GM19025 (cell line): ENCODE results near the gene DCT.

Experiments used
- ATAC-seq: cut with Tn5 transposase; IDR thresholded peaks from one replicate; pipeline ENCODE4 v1.9.1; 2021; ENCODE audit warnings: mild to moderate bottlenecking, low read depth, moderate library complexity; ENCODE audit not compliant: unreplicated experiment

The DCT gene

DNA sequence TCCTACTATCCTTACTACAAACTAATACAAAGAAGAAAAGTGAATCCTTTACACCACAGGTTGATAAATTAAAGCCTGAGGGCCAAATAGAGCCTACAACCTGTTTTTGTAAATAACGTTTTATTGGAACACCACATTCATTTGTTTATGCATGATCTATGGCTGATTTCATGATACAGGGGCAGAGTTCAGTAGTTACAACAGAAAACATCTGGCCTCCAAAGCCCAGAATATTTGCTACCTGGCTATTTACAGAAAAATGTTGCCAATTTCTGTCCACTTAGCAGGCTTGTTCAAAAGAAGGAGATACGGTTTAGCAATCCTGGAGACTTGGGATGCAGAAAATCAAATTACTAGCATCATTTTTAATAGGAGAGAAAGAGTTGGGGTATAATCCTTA is 24.1 kb downstream of the DCT start:
- ATAC-seq = no peak

DNA sequence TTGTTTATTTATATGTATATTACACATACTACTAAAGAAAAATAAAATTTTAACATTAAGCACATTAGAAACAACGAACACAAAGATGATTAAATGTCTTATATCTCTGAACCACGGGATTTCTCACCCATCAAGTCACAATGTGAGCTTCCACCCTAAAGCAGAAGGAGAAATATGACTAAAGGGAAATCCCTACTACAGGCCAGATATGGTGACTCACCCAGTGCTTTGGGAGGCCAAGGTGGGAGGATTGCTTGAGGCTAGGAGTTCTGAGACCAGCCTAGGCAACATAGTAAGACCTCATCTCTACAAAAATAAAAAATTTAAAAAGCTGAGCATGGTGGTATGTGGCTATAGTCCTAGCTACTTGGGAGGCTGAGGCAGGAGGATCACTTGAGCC is 24.6 kb downstream of the DCT start:
- no peak for ATAC-seq

DNA sequence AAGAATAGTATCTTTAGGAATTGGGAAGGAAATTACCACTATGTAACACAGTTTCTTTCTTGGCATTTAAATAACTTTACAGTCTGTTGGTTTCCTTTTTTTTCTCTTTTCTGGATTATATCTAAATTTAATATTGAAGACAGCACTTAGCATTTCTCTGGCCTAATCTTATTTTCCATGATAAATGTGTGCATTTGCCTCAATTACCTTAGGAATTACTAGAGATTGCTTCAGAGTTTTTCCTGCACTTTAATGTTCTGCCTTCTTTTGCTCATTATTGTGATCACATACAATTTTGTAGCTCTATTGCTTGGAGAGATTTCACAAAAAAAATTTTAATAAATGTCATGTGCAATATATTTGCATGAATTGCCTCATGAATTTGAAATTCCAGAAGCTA is 25.1 kb downstream of the DCT start:
- ATAC-seq = no peak

DNA sequence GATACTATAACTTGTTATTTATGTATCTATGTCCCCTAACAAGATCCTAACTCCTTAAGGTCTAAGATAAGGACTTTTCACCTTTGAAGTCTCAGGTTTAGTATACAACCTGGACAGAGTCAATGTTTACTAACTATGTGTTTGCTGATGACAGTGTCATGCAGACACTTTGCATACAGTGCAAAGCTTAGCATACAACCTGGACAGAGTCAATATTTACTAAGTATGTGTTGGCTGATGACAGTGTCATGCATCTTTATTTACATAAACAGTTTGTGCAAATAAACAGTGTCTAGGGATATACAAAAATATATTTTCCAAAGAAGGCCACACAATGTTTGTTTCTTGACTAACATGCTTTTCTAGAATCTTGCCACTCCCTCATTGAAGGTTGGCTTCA is 34.7 kb downstream of the DCT start:
- no peak for ATAC-seq

DNA sequence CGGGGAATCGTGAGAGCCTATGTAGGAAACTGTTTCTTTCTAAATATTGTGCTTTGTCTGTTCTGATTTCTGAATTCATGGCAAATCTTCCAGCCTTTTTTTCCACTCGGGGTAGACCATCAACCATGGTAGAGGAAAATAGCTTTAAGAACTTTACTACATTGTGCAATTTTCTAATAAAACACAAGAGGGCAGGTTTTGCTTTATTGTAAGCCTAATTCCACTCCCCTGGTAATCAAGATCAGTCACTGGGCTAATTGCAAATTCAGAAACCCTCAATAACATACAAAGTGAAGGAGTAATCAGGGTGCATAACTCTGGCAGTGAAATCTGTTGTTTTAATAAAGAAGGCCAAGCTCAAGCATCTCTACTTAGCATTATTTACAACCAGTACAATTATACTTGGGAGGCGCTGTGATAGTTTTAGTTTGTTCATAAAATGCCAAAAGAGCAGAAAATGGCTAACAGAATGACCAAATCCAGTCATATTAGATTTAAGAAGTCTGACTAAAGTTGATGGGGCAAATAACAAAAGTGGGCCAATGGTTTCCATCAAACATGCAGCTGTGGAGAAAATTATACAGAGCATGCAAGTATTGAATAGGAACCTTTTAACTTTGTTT is 43.8 kb downstream of the DCT start:
- ATAC-seq = no peak

DNA sequence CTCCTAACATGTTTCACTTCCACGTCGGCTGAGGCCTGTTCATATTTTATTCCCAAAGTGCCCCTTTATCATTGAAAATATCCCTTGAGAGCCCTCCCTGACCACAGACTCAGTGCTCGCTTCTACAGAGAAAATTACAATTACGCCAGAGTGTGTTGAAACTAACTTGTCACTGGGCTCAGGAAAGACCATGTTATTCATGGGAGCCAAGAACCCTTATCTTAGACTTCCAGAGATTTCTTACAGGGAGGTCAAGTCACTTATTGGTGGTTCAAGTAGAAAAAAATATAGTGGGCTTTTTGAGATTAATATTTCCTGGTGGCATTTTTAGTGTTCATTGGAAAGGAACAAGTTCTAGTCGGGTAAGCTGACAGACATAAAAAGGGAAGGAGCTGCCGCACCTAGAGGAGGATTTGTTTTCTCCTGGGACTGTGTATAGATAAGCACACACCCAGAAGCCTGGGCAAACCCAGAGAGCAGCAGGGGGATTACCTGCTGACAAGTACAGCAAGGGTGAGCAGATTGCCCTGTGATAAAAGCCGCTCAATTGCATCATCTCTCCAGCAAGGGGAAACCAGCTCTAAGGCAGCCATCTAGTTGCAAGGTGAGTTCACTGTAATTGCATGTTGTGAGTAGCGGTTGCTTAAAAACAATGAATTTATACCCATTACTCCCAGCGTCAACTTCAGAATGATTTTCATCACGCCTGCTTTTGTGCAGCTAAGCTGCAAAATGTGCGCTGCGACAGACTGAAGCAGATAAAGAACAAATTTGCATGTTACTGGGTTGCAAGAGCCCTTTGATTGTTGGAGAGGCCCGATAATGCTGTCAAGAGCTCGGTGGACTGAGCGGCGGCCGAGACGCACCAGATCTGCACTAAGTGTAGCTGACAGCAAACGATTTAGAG is 46.2 kb downstream of the DCT start:
- no peak for ATAC-seq

DNA sequence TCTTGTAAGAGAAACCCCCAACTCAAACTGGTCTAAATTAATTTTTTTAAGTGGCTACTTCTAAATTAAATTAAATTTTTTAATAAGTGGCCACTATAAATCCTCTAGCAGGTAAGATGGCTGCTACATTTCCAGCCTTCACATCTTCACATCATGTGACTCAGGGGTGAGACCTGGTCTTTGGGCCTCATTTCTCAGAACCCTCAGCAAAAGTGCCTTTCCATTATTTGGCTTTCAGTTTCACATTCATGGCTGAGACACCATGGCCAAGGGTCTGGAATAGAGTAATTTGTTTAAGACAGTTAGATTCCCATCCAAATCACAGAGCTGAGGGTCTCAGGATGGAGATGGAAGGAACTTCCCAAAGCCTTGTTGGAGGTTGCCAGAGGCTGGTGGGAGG is 47.5 kb downstream of the DCT start:
- ATAC-seq = no peak

DNA sequence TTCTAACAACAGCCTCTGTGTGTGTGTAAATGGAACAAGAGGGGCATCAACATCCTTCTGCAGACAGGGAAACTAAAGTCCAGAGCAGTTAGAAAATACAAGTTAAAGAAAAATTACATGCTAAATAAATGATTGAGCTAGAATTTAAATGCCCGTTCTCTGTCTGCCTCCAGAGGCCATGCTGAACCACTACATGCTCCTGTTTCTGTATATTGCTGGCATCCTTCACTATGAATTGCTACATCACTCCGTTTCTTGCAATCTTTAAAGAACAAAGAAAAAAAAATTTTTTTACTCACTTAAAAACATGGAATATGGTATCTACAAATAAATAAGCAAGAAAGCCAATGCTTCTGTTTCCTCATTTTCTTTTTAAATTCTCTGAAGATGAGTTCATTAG is 47.9 kb downstream of the DCT start:
- ATAC-seq = no peak

DNA sequence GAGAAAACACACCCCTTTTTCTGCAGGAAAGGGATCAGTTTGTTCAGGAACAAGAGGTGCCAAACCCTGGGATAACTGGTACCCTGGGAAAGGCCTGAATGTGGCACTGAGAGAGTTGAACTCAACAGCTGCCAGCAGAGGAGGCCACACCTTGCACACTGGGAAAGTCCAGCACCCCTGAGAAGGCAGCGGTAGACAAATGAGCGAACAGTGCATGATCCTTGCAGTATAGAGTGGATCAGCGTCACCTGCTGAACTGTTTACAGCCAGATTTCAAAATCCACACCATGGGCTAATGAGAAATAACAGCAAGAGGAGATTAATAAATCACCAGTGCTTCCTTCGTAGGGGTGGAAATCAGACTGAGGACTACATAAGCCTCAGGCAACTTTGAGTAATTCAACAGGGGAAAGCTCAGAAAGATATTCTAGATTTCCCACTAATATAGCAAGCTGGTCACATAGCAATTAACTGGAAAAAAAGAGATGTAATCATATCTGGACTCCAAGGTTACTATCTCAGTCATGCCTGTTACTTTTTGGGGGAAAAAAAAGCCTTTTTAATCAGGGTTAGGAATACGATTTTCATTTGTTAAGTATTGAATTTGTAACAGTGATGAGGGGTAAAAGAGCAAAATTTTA is 52.0 kb downstream of the DCT start:
- ATAC-seq = no peak

DNA sequence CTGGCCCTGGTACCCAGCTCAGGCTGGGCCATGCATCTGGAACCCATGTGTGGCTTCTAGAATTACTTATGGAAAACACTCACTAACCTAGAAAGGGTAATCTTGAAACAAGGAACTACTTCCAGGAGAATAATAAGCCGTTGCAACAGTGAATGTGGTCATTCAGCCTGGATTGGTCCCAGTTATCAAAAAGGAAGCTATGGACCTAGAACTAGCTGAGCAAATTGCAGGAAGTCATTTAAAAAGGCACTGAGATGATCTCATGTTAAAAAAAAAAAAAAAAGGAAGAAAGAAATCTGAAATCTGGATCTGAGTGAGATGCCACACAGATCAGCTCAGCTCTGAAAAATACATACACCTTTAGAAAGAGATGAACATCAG is 59.6 kb downstream of the DCT start:
- ATAC-seq = no peak

DNA sequence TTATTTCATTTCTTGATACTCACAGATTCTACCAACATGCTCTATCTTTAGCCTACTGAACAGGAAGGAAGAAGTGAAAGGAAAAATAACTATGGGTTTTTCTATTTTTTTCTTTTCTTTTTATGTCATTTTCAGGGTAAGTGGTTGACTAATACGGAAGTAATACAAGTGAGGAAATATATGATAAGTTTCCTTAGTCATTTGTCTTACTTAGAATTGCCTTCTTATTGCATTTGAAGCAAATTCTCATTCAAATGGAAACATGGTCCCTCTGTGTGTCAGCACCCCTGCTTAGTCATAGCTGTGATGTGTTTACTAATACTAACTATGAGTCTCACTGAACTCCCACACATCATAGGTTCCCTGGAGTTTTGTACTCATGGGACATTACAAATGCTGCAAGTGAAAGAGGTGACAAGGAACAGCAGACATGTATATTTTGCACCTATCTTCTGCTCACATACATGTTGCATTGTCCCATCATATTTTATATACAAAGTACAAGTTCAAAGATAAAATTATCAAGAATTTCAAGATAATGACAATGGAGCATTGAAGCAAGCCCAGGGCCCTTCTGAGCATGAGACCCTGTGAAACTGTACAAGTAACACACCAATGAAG is 60.1 kb downstream of the DCT start:
- no peak for ATAC-seq

DNA sequence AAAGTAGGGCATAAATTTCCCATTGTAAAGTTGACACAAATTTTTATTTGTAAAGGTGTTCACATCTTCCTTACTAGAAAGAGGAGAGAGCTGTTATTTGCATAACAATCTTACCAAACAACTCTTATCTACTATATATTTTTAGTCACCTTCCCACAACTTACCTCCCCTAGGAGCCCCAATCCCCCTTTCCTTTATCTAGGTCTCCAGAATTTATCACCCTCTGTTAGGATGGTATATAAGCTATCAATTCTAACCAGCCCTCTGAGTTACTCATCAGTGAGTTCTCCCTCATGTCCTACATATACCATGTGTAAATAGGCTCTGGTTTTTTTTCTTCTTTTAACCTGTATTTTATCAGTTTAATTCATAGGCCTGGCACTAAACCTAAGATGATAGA is 62.2 kb downstream of the DCT start:
- ATAC-seq = no peak

DNA sequence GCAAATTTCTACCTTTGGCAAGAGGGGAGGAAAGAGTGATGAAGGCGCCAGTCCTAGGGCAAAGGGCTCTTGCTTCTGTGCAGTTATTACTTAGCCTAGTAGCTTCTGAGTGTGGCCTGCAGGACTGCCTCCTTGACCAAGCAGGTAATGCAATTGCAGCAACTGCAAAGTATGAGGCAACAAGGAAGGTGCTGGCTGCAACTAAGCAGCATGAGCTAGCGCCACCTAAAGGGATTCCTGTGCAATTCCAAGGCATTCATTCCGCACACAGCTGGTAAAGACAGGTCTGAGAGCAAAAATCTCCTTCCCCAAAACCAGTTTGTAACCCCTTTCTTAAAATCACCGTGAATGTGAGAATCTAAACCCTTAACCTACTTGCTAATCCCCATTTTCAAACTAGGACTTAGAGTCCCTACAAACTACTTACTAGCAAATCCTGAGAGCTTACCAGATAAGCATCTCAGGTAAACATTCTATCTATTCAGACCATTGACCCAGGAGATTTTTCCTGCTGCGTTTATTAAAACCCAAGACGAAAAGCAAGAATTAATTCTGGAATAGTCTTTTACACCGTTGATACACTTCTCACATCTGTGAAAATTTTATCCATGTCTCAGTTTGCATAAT is 62.9 kb downstream of the DCT start:
- ATAC-seq = no peak

DNA sequence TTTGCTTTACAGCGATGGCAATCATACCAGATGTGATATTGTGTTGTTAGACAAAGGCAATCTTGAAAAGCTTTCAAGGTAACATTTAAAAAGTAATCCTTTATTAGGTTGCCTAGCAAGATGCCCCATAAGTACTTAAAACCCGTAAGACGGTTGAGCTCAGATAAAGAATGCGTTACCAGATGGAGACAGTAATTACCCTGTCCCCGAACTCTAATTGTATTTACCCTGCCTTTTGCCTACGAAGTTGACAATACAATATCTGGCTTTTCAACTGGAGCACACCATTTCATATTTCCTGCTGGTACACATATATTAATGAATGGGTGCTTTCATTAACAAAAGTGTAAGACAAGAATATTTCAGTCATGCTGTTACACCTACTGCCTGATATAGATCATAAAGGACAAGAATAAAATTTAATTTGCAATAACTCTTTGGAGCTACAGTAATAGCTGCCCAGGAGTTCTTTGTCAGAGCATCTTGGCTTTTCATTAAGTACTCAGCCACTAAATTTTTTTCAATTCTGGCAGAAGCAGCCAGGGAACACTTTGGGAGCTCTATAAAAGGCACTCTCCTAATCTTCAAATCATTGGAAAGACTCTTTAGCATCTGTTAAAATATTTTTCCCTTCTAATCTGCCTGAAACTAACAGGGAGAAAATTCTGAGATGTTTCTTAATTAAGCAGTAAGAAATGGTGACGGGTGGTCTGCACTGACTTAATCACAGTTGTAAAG is 63.8 kb downstream of the DCT start:
- ATAC-seq = no peak

DNA sequence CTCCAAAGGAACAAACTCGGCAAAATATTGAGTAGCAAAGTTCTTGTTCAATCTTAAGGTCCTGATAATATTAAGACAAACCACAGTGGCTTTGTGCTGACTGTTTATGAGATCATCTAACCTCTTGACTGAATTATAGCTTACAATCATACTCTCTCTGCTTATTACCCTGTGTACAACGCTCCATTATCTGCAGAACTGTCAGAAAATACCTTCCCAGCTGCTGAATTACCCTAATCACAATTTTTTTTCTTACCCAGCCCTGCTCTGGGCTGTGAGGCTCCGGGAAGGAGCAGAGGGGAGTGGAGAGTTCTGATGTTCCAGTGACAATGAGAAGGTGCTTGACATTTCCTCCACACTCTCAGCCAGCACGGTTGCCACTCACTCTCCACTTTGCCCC is 64.8 kb downstream of the DCT start:
- no peak for ATAC-seq

DNA sequence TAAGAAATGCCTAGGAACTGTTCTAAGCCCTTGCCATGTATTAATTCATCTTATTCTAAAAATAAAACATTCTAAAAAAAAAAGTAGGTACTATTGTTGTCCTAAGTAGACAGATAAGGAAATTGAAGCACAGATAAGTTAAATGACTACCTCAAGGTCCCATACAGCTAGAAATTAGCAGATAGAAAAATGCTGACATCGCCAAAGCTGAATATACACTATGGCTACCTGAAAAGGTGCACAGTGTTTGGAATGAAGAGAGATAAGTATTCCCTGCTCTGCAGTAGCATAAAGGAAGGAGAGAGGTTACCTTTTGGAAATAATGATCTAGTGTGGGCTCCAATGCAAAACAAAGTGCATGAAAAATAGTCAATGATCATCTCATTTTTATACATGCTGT is 65.3 kb downstream of the DCT start:
- ATAC-seq = no peak

DNA sequence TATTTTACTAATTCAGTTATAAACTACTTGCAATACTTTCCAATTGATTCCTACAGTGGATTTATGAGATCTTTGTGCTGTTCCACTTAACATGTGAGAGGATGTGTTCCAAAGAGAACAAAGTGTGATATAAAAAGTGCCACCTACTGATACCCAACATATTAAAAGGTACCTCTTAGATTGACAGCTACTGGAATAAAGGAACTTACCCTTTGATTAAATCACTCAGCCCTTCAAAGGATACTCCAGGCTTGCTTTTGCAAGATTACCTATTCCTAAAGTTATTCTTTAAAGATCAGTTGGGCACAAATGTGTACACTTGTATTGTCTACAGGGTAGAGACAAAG is 65.9 kb downstream of the DCT start:
- ATAC-seq = no peak

DNA sequence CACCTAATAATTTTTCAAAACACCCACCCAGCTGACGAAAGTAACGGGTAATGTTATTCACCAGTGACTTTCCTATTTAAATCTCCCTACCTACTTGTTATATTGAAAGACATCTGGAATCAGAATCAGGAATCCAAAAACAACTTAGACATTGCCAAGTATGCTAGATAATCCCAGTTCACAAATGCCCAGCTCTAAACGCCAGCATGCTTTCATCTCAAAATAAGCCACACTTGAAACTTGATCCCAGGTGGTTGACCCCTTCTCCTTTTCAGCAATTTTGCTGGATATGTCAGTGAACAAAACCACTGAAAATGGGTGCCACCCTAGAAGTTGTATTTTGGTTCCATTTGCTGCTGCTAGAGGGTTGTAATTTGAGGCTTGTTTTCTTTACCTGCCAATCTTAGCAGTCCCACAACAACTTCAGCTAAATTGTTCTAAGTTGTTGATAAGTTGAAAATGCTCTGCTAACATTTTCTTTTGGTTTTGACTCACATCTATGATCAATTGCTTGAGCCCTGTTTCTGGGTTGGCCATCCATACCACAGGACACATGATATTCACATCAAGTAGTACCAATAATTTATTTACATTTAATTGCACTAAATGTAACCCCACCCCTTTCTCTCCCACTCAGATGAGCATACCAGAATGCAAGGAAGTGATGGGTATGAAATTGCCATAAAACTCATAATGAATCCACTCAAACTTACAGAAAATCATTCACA is 66.4 kb downstream of the DCT start:
- no peak for ATAC-seq

DNA sequence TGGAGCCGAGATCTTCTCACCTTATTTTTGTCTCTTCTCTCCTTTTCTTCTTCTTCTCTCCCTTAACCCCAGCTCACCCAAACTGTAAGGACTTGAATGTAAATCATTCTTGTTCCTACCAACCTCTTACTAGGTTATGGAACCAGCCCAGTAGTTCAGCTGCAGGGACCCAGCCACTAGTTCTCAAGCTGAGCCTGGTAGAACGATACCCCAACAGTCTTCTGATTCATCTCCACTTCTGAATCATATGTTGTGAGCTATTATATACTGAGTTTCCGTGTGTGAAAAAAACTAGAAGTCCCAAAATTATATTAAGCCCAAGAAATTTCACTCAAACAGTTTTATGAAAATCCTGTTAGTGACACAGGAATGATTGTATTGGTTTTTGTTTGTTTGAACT is 67.7 kb downstream of the DCT start:
- ATAC-seq = no peak
